Esophagus squamous epithelium (tissue), 4 donors: ENCODE measurements around the gene ZNF296.

ENCODE experiments used
- POLR2A ChIP-seq, 4 donors: fragments of 450-650 bp; IDR thresholded peaks; one replicate each; pipeline ENCODE4 v1.6.1; 2017; ENCODE audit warnings: antibody characterized with exemption in 4 of 4, mild to moderate bottlenecking in 4 of 4, moderate library complexity in 3 of 4
- TF ChIP-seq, protein P1 (sequence below), 6 experiments: fragments of 450-650 bp in 4 of 6; fragments of 200-600 bp in 2 of 6; sonication (generic) in 2 of 6; IDR thresholded peaks; one replicate each; pipeline ENCODE4 v1.5.1; 2016 to 2019; ENCODE audit warnings: antibody characterized with exemption in 6 of 6, mild to moderate bottlenecking in 4 of 6, moderate library complexity in 4 of 6

DNA sequence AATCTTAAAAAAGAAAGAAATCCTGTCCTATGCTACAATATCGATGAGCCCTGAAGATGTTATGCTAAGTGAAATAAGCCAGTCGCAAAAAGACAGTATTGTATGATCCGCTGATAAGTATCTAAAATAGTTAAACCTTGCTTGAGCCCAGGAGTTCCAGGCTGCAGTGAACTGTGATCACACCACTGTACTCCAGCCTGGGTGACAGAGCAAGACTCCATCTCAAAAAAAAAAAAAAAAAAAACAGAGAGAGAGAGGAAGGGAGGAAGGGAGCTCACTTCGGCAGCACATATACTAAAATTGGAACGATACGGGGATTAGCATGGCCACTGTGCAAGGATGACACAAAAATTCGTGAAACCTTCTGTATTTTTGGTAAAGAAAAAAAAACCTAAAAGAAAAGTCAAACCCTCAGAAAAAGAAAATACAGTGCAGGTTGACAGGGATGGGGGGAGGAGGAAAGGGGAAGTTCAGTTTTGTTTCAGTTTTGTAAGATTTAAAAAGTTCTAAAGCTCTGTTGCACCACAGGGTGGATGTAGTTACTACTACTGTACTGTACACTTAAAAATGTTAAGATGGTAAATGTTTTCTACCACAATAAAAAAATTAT lies 29.0 kb downstream of the ZNF296 start:
- TF ChIP-seq, protein P1, sequence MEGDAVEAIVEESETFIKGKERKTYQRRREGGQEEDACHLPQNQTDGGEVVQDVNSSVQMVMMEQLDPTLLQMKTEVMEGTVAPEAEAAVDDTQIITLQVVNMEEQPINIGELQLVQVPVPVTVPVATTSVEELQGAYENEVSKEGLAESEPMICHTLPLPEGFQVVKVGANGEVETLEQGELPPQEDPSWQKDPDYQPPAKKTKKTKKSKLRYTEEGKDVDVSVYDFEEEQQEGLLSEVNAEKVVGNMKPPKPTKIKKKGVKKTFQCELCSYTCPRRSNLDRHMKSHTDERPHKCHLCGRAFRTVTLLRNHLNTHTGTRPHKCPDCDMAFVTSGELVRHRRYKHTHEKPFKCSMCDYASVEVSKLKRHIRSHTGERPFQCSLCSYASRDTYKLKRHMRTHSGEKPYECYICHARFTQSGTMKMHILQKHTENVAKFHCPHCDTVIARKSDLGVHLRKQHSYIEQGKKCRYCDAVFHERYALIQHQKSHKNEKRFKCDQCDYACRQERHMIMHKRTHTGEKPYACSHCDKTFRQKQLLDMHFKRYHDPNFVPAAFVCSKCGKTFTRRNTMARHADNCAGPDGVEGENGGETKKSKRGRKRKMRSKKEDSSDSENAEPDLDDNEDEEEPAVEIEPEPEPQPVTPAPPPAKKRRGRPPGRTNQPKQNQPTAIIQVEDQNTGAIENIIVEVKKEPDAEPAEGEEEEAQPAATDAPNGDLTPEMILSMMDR (IDR thresholded peaks at IDR 0.05), result no peak
- no peak for TF ChIP-seq POLR2A (IDR thresholded peaks at IDR 0.05)
